WTC11 (cell line): Measurements from ENCODE around the gene PSMD13. TPM values are rescaled to one million over a fixed set of nuclear protein-coding genes. Genes with fewer than 3 reads are reported as not detected.
A peak's percentile ranks its signal among the peaks of the same experiment; 100 is the strongest.

ENCODE experiments used
- ATAC-seq: fragments of 200-7000 bp; cut with Tn5 transposase; 2 replicates; pipeline ENCODE4 v1.10.0; 2021; ENCODE audit warnings: mild to moderate bottlenecking, moderate library complexity
- CTCF ChIA-PET: fragments of 300-600 bp; sonication (Branson Sonifier 250); formaldehyde crosslinking; loops from one replicate; lab custom pipeline; 2021; ENCODE audit warnings: antibody characterized with exemption; lab: Charles Lee
- POLR2A ChIA-PET: fragments of 350-600 bp; sonication (Branson Sonifier 250); formaldehyde crosslinking; loops from one replicate; lab custom pipeline; 2021; ENCODE audit warnings: antibody characterized with exemption; lab: Charles Lee
- DNase-seq: peaks from one replicate; pipeline ENCODE4 v3.0.0; 2021; ENCODE audit warnings: low spot score
- H3K27ac Mint-ChIP-seq: 2 replicates; pipeline ENCODE4 v1.8.0; 2021; ENCODE audit warnings: mixed read lengths
- H3K27me3 Mint-ChIP-seq: 2 replicates; pipeline ENCODE4 v1.8.0; 2021; ENCODE audit warnings: low read depth, mild to moderate bottlenecking, moderate library complexity, mixed read lengths
- H3K36me3 Mint-ChIP-seq: 2 replicates; pipeline ENCODE4 v1.8.0; 2021; ENCODE audit warnings: mixed read lengths
- H3K4me1 Mint-ChIP-seq: 2 replicates; pipeline ENCODE4 v1.8.0; 2022; ENCODE audit warnings: mixed read lengths
- H3K4me3 Mint-ChIP-seq: 2 replicates; pipeline ENCODE4 v1.8.0; 2021; ENCODE audit warnings: mild to moderate bottlenecking, moderate library complexity, mixed read lengths
- H3K9me3 Mint-ChIP-seq: 2 replicates; pipeline ENCODE4 v1.8.0; 2021; ENCODE audit warnings: mixed read lengths
- CDX4 ChIP-seq: fragments of 250-450 bp; sonication (Bioruptor Pico); IDR thresholded peaks from 2 replicates; pipeline ENCODE4 v1.9.0; 2021; ENCODE audit warnings: moderate library complexity, mild to moderate bottlenecking, inconsistent platforms, borderline replicate concordance
- CREB1 ChIP-seq: sonication (generic); formaldehyde crosslinking; IDR thresholded peaks from 2 replicates; pipeline ENCODE4 v1.8.0; 2023; ENCODE audit warnings: mild to moderate bottlenecking, missing genetic modification reagents
- FOXJ3 ChIP-seq: sonication (generic); formaldehyde crosslinking; IDR thresholded peaks from 2 replicates; pipeline ENCODE4 v1.9.0; 2021; ENCODE audit warnings: missing genetic modification reagents, mild to moderate bottlenecking, borderline replicate concordance
- GABPB1 ChIP-seq: sonication (generic); formaldehyde crosslinking; IDR thresholded peaks from 2 replicates; pipeline ENCODE4 v1.8.1; 2023; ENCODE audit warnings: mild to moderate bottlenecking, missing genetic modification reagents
- NFE2L1 ChIP-seq: sonication (generic); formaldehyde crosslinking; IDR thresholded peaks from 2 replicates; pipeline ENCODE4 v1.8.1; 2023; ENCODE audit warnings: missing genetic modification reagents
- PRRX2 ChIP-seq: fragments of 250-450 bp; sonication (Bioruptor Pico); IDR thresholded peaks from 2 replicates; pipeline ENCODE4 v1.8.0; 2021; ENCODE audit warnings: mild to moderate bottlenecking
- TCF7 ChIP-seq: sonication (generic); formaldehyde crosslinking; IDR thresholded peaks from 2 replicates; pipeline ENCODE4 v1.8.0; 2022; ENCODE audit warnings: mild to moderate bottlenecking, low read depth, missing genetic modification reagents, moderate library complexity
- ZBTB21 ChIP-seq: sonication (generic); formaldehyde crosslinking; IDR thresholded peaks from 2 replicates; pipeline ENCODE4 v1.8.1; 2023; ENCODE audit warnings: mild to moderate bottlenecking, missing genetic modification reagents, borderline replicate concordance
- ZNF121 ChIP-seq: sonication (generic); formaldehyde crosslinking; IDR thresholded peaks from 2 replicates; pipeline ENCODE4 v1.8.0; 2023; ENCODE audit warnings: missing genetic modification reagents
- ZNF232 ChIP-seq: sonication (generic); formaldehyde crosslinking; IDR thresholded peaks from 2 replicates; pipeline ENCODE4 v1.8.0; 2022; ENCODE audit warnings: mild to moderate bottlenecking, missing genetic modification reagents
- ZNF317 ChIP-seq: sonication (generic); formaldehyde crosslinking; IDR thresholded peaks from 2 replicates; pipeline ENCODE4 v1.8.1; 2023; ENCODE audit warnings: low read depth, mild to moderate bottlenecking, moderate library complexity, missing genetic modification reagents, borderline replicate concordance
- ZNF423 ChIP-seq: fragments of 250-450 bp; sonication (Bioruptor Pico); IDR thresholded peaks from 2 replicates; pipeline ENCODE4 v2.1.2; 2022; ENCODE audit warnings: mild to moderate bottlenecking, moderate library complexity
- total RNA-seq: library from RNA; stranded (reverse); gene quantifications from 3 replicates; pipeline ENCODE4 v1.2.3, GENCODE V29; 2021
- TF ChIP-seq, protein P1 (sequence below): sonication (generic); formaldehyde crosslinking; IDR thresholded peaks from 2 replicates; pipeline ENCODE4 v1.8.1; 2022; ENCODE audit warnings: mild to moderate bottlenecking, moderate library complexity, missing genetic modification reagents
- TF ChIP-seq, protein P2 (sequence below): sonication (generic); formaldehyde crosslinking; IDR thresholded peaks from 2 replicates; pipeline ENCODE4 v1.8.1; 2023; ENCODE audit warnings: mild to moderate bottlenecking, missing genetic modification reagents
- TF ChIP-seq, protein P3 (sequence below): sonication (generic); formaldehyde crosslinking; IDR thresholded peaks from 2 replicates; pipeline ENCODE4 v1.8.1; 2022; ENCODE audit warnings: low read depth, missing genetic modification reagents, borderline replicate concordance
- TF ChIP-seq, protein P4 (sequence below): fragments of 250-450 bp; sonication (Bioruptor Pico); IDR thresholded peaks from 2 replicates; pipeline ENCODE4 v2.1.2; 2022; ENCODE audit warnings: mild to moderate bottlenecking, moderate library complexity

Gene PSMD13
- total RNA-seq, 1 experiment from 2014 or later = 148 TPM

- TF ChIP-seq CREB1 (CRISPR knock-in tag) = no peak
- TF ChIP-seq FOXJ3 (CRISPR knock-in tag) = no peak
- TF ChIP-seq ZBTB21 (CRISPR knock-in tag) = no peak
- TF ChIP-seq, protein P1, sequence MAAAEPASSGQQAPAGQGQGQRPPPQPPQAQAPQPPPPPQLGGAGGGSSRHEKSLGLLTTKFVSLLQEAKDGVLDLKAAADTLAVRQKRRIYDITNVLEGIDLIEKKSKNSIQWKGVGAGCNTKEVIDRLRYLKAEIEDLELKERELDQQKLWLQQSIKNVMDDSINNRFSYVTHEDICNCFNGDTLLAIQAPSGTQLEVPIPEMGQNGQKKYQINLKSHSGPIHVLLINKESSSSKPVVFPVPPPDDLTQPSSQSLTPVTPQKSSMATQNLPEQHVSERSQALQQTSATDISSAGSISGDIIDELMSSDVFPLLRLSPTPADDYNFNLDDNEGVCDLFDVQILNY (CRISPR knock-in tag) = no peak
- no peak for TF ChIP-seq ZNF121 (CRISPR knock-in tag)
- no peak for TF ChIP-seq CDX4 (CRISPR knock-in tag)
- TF ChIP-seq, protein P2, sequence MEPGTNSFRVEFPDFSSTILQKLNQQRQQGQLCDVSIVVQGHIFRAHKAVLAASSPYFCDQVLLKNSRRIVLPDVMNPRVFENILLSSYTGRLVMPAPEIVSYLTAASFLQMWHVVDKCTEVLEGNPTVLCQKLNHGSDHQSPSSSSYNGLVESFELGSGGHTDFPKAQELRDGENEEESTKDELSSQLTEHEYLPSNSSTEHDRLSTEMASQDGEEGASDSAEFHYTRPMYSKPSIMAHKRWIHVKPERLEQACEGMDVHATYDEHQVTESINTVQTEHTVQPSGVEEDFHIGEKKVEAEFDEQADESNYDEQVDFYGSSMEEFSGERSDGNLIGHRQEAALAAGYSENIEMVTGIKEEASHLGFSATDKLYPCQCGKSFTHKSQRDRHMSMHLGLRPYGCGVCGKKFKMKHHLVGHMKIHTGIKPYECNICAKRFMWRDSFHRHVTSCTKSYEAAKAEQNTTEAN = no peak
- no peak for TF ChIP-seq ZNF423 (CRISPR knock-in tag)
- TF ChIP-seq PRRX2 (CRISPR knock-in tag) = no peak
- H3K27me3 Mint-ChIP-seq = peaks cover 18% of the 10 kb centered on the region
- peak overlapping the region; percentile 88 for H3K27ac Mint-ChIP-seq
- CTCF ChIA-PET = interaction anchor here (1.2 to 4.8 kb wide), 4 partner anchors 9 to 40 kb away, joined by 3 to 34 read pairs (median 14); no protein-coding TSS in a partner anchor
- ATAC-seq = no peak
- POLR2A ChIA-PET = interaction anchor here (1.3 to 2.6 kb wide), 2 partner anchors 14 to 40 kb away, joined by 5 to 9 read pairs; no protein-coding TSS in a partner anchor
- H3K4me1 Mint-ChIP-seq = peaks cover 33% of the 10 kb centered on the region
- DNase-seq = peak; percentile 9
- peak overlapping the region; percentile 40 for H3K4me3 Mint-ChIP-seq
- H3K36me3 Mint-ChIP-seq = peaks cover 17% of the 10 kb centered on the region; the same call in 1 of the 2 replicates
- H3K9me3 Mint-ChIP-seq = no peaks in the 10 kb centered on the region
Measured at GRCh38 chr11:290621-291231, 54.0 kb downstream of the PSMD13 start.

- no peaks in the 10 kb centered on the region for H3K9me3 Mint-ChIP-seq
- peak; percentile 15; the same call in 1 of the 2 replicates for ATAC-seq
- ChIA-PET POLR2A (interaction anchor here (1.3 kb wide), 1 partner anchor 13 kb away, joined by 5 read pairs; no protein-coding TSS in a partner anchor), CTCF (interaction anchor here (0.5 to 4.8 kb wide), 6 partner anchors 10 to 74 kb away, joined by 3 to 34 read pairs (median 6); no protein-coding TSS in a partner anchor)
- DNase-seq = peak; percentile 45
- peak overlapping the region; percentile 40 for H3K4me3 Mint-ChIP-seq
- peaks cover 18% of the 10 kb centered on the region for H3K27me3 Mint-ChIP-seq
- H3K36me3 Mint-ChIP-seq = peaks cover 17% of the 10 kb centered on the region; the same call in 1 of the 2 replicates
- H3K27ac Mint-ChIP-seq = peak overlapping the region; percentile 88
- no peak for TF ChIP-seq ZNF317 (CRISPR knock-in tag)
- TF ChIP-seq ZBTB21 (CRISPR knock-in tag) = 0 out of 2 replicates have a peak, but pooled peaks have one; percentile 17
- TF ChIP-seq NFE2L1 (CRISPR knock-in tag) = 0 out of 2 replicates have a peak, but pooled peaks have one; percentile 5
- H3K4me1 Mint-ChIP-seq = peaks cover 33% of the 10 kb centered on the region
Measured at GRCh38 chr11:291281-292210, 54.8 kb downstream of the PSMD13 start.

GRCh38 chr11:292211-293121 lies 55.7 kb downstream of the PSMD13 start:
- Mint-ChIP-seq H3K27me3 (peaks cover 9% of the 10 kb centered on the region), H3K27ac (no peak overlapping the region), H3K4me3 (no peak overlapping the region), H3K4me1 (peaks cover 30% of the 10 kb centered on the region), H3K36me3 (peaks cover 17% of the 10 kb centered on the region; the same call in 1 of the 2 replicates), H3K9me3 (no peaks in the 10 kb centered on the region)
- ChIA-PET POLR2A (interaction anchor here (1.3 kb wide), 1 partner anchor 12 kb away, joined by 5 read pairs; no protein-coding TSS in a partner anchor), CTCF (interaction anchor here (1.5 to 4.8 kb wide), 3 partner anchors 13 to 73 kb away, joined by 7 to 34 read pairs (median 24); no protein-coding TSS in a partner anchor)
- TF ChIP-seq NFE2L1 (CRISPR knock-in tag) (no peak), CREB1 (CRISPR knock-in tag) (no peak), ZNF121 (CRISPR knock-in tag) (no peak), GABPB1 (CRISPR knock-in tag) (no peak), TCF7 (CRISPR knock-in tag) (0 out of 2 replicates have a peak, but pooled peaks have one; percentile 20), ZNF232 (CRISPR knock-in tag) (no peak)
- TF ChIP-seq, protein P3, sequence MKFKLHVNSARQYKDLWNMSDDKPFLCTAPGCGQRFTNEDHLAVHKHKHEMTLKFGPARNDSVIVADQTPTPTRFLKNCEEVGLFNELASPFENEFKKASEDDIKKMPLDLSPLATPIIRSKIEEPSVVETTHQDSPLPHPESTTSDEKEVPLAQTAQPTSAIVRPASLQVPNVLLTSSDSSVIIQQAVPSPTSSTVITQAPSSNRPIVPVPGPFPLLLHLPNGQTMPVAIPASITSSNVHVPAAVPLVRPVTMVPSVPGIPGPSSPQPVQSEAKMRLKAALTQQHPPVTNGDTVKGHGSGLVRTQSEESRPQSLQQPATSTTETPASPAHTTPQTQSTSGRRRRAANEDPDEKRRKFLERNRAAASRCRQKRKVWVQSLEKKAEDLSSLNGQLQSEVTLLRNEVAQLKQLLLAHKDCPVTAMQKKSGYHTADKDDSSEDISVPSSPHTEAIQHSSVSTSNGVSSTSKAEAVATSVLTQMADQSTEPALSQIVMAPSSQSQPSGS (CRISPR knock-in tag) = no peak
- TF ChIP-seq, protein P4, sequence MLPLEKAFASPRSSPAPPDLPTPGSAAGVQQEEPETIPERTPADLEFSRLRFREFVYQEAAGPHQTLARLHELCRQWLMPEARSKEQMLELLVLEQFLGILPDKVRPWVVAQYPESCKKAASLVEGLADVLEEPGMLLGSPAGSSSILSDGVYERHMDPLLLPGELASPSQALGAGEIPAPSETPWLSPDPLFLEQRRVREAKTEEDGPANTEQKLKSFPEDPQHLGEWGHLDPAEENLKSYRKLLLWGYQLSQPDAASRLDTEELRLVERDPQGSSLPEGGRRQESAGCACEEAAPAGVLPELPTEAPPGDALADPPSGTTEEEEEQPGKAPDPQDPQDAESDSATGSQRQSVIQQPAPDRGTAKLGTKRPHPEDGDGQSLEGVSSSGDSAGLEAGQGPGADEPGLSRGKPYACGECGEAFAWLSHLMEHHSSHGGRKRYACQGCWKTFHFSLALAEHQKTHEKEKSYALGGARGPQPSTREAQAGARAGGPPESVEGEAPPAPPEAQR (CRISPR knock-in tag) = no peak
- peak; percentile 9 for DNase-seq
- no peak for ATAC-seq
